H1 (cell line): ENCODE data around the gene TRAPPC3. TPM values are rescaled to one million over a fixed set of nuclear protein-coding genes. Genes with fewer than 3 reads are reported as not detected.

Source experiments
- CTCF ChIA-PET: fragments of 300-600 bp; sonication (Branson Sonifier 250); formaldehyde crosslinking; loops from one replicate; lab custom pipeline; 2021; ENCODE audit not compliant: partially characterized antibody; lab: Charles Lee
- POLR2A ChIA-PET: fragments of 300-600 bp; sonication (Branson Sonifier 250); formaldehyde crosslinking; loops from one replicate; lab custom pipeline; 2021; ENCODE audit warnings: inconsistent platforms; ENCODE audit not compliant: partially characterized antibody; lab: Charles Lee
- DNase-seq, 2 experiments: peaks; one replicate each; pipeline versions ENCODE4 v3.0.0 to v3.0.0-alpha.2; 2010 to 2022; ENCODE audit warnings: low spot score in 2 of 2, low read depth in 1 of 2, mixed read lengths in 1 of 2
- FAIRE-seq: peaks from 2 replicates; lab custom pipeline; 2011; peaks lifted over from hg19 to GRCh38; lab: Jason Lieb, UNC
- H2AFZ ChIP-seq: 2 replicates; pipeline ENCODE4 v1.8.1; 2012; ENCODE audit warnings: low read length, inconsistent platforms
- H2AK5ac ChIP-seq: 2 replicates; pipeline ENCODE4 v1.6.1; 2013; ENCODE audit warnings: low read depth, low read length
- H2BK120ac ChIP-seq: replicated peaks from 2 replicates; pipeline ENCODE3; 2013; ENCODE audit warnings: low read depth, low read length, inconsistent platforms
- H2BK12ac ChIP-seq: 2 replicates; pipeline ENCODE4 v1.6.1; 2013; ENCODE audit warnings: low read depth, low read length
- H2BK15ac ChIP-seq: 2 replicates; pipeline ENCODE4 v1.6.1; 2013; ENCODE audit warnings: low read length
- H2BK20ac ChIP-seq: 2 replicates; pipeline ENCODE4 v1.6.1; 2013; ENCODE audit warnings: low read length
- H2BK5ac ChIP-seq: 2 replicates; pipeline ENCODE4 v1.6.1; 2013; ENCODE audit warnings: low read depth, low read length
- H3K14ac ChIP-seq: 2 replicates; pipeline ENCODE4 v1.6.1; 2013; ENCODE audit warnings: inconsistent platforms; ENCODE audit not compliant: insufficient read length
- H3K18ac ChIP-seq: 2 replicates; pipeline ENCODE4 v1.6.1; 2013; ENCODE audit warnings: low read length; ENCODE audit errors: extremely low read depth
- H3K23ac ChIP-seq: 2 replicates; pipeline ENCODE4 v1.6.1; 2013; ENCODE audit warnings: inconsistent platforms; ENCODE audit not compliant: insufficient read length
- H3K23me2 ChIP-seq: 2 replicates; pipeline ENCODE4 v1.6.1; 2013; ENCODE audit warnings: low read depth, low read length
- H3K27ac ChIP-seq: 2 replicates; pipeline ENCODE4 v1.6.1; 2011; ENCODE audit warnings: low read depth, low read length, inconsistent platforms
- H3K27me3 ChIP-seq, 4 experiments: replicated peaks in 1 of 4; 1 replicate in 1 of 4; 2 replicates in 3 of 4; pipeline versions ENCODE4 v1.6.1 to v1.8.1; 2011 to 2013; ENCODE audit warnings: low read length in 3 of 4, mild to moderate bottlenecking in 3 of 4, inconsistent platforms in 2 of 4, mixed read lengths in 2 of 4, moderate library complexity in 1 of 4; ENCODE audit not compliant: control insufficient read depth in 3 of 4, insufficient read depth in 3 of 4; ENCODE audit errors: extremely low read depth in 1 of 4
- H3K36me3 ChIP-seq, 4 experiments: 2 replicates each; pipeline versions ENCODE4 v1.6.1 to v1.8.1; 2011 to 2013; ENCODE audit warnings: mild to moderate bottlenecking in 4 of 4, low read length in 3 of 4, moderate library complexity in 2 of 4, control low read depth in 1 of 4, inconsistent platforms in 1 of 4; ENCODE audit not compliant: insufficient read depth in 4 of 4, control insufficient read depth in 2 of 4
- H3K4ac ChIP-seq: replicated peaks from 2 replicates; pipeline ENCODE3; 2013; ENCODE audit warnings: low read length, low read depth, mixed read lengths, inconsistent platforms; ENCODE audit not compliant: insufficient read length
- H3K4me1 ChIP-seq, 4 experiments: replicated peaks in 1 of 4; 1 replicate in 1 of 4; 2 replicates in 3 of 4; pipeline versions ENCODE4 v1.6.1 to v1.8.1; 2011 to 2013; ENCODE audit warnings: low read length in 3 of 4, inconsistent platforms in 2 of 4, mixed read lengths in 1 of 4; ENCODE audit not compliant: insufficient read depth in 4 of 4, control insufficient read depth in 3 of 4
- H3K4me2 ChIP-seq, 2 experiments: 2 replicates each; pipeline versions ENCODE4 v1.6.1 to v1.8.1; 2011 to 2013; ENCODE audit warnings: low read depth in 2 of 2, low read length in 2 of 2, control low read depth in 1 of 2, inconsistent platforms in 1 of 2, mild to moderate bottlenecking in 1 of 2; ENCODE audit not compliant: insufficient read depth in 1 of 2
- H3K4me3 ChIP-seq, 4 experiments: fragments of 200-600, 300-600 bp in 1 of 4; sonication (generic), shearing (Covaris generic), sonication (Bioruptor Twin) in 1 of 4; 2 replicates each; pipeline versions ENCODE4 v1.5.1 to v1.8.1; 2011 to 2016; ENCODE audit warnings: low read length in 4 of 4, low read depth in 3 of 4, control low read depth in 2 of 4, inconsistent platforms in 2 of 4, mild to moderate bottlenecking in 2 of 4, mixed read lengths in 1 of 4, moderate library complexity in 1 of 4; ENCODE audit not compliant: insufficient read depth in 2 of 4; ENCODE audit errors: extremely low read depth in 1 of 4
- H3K56ac ChIP-seq: replicated peaks from 2 replicates; pipeline ENCODE3; 2013; ENCODE audit warnings: low read depth, mild to moderate bottlenecking, mixed read lengths, low read length, inconsistent platforms; ENCODE audit not compliant: insufficient read length
- H3K79me1 ChIP-seq: 2 replicates; pipeline ENCODE4 v1.6.1; 2013; ENCODE audit warnings: low read depth, low read length, control low read depth
- H3K79me2 ChIP-seq, 2 experiments: 2 replicates each; pipeline versions ENCODE4 v1.6.1 to v1.8.1; 2012 to 2013; ENCODE audit warnings: low read length in 2 of 2, mild to moderate bottlenecking in 2 of 2, inconsistent platforms in 1 of 2; ENCODE audit not compliant: insufficient read depth in 2 of 2, control insufficient read depth in 1 of 2
- H3K9ac ChIP-seq, 4 experiments: replicated peaks in 1 of 4; 1 replicate in 1 of 4; 2 replicates in 3 of 4; pipeline versions ENCODE4 v1.6.1 to v1.8.1; 2011 to 2013; ENCODE audit warnings: low read depth in 3 of 4, low read length in 3 of 4, control low read depth in 2 of 4, mild to moderate bottlenecking in 2 of 4, moderate library complexity in 2 of 4, inconsistent platforms in 1 of 4; ENCODE audit errors: extremely low read depth in 1 of 4
- H3K9me3 ChIP-seq, 2 experiments: 2 replicates each; pipeline versions ENCODE4 v1.6.1 to v1.8.1; 2012 to 2013; ENCODE audit warnings: mild to moderate bottlenecking in 2 of 2, moderate library complexity in 2 of 2, control low read depth in 1 of 2, inconsistent platforms in 1 of 2, low read depth in 1 of 2, low read length in 1 of 2, mixed read lengths in 1 of 2; ENCODE audit not compliant: insufficient read depth in 2 of 2
- H4K20me1 ChIP-seq, 2 experiments: replicated peaks in 1 of 2; 2 replicates each; pipeline versions ENCODE3 to v1.8.1; 2011 to 2013; ENCODE audit warnings: inconsistent platforms in 2 of 2, low read length in 2 of 2, mild to moderate bottlenecking in 1 of 2; ENCODE audit not compliant: insufficient read depth in 2 of 2, control insufficient read depth in 1 of 2
- H4K5ac ChIP-seq: 2 replicates; pipeline ENCODE4 v1.6.1; 2013; ENCODE audit warnings: low read length, low read depth, mixed read lengths, inconsistent platforms; ENCODE audit not compliant: insufficient read length
- H4K8ac ChIP-seq: 2 replicates; pipeline ENCODE4 v1.8.0; 2013; ENCODE audit warnings: mild to moderate bottlenecking, moderate library complexity, low read length, inconsistent platforms; ENCODE audit not compliant: insufficient read depth; ENCODE audit errors: extremely low read depth
- H4K91ac ChIP-seq: replicated peaks from 2 replicates; pipeline ENCODE3; 2013; ENCODE audit warnings: low read length, mixed read lengths, inconsistent platforms; ENCODE audit not compliant: insufficient read length
- BACH1 ChIP-seq: IDR thresholded peaks from 2 replicates; pipeline ENCODE4 v1.6.1; 2012; ENCODE audit warnings: low read length, improper control_type of control experiment
- CEBPB ChIP-seq: IDR thresholded peaks from 2 replicates; pipeline ENCODE4 v1.6.1; 2012; ENCODE audit warnings: low read depth, low read length
- EZH2 ChIP-seq: fragments of 200-600 bp; sonication (generic); IDR thresholded peaks from 2 replicates; pipeline ENCODE4 v1.7.1; 2012; ENCODE audit warnings: low read depth, mild to moderate bottlenecking, moderate library complexity, low read length, inconsistent platforms; ENCODE audit not compliant: severe bottlenecking
- GTF2F1 ChIP-seq: IDR thresholded peaks from 2 replicates; pipeline ENCODE4 v1.6.1; 2012; ENCODE audit warnings: low read depth, low read length, improper control_type of control experiment, borderline replicate concordance
- RNF2 ChIP-seq: fragments of 200-900, 300-1000 bp; sonication (generic); IDR thresholded peaks from 2 replicates; pipeline ENCODE4 v1.7.1; 2016; ENCODE audit warnings: borderline replicate concordance, low read depth, mild to moderate bottlenecking, antibody characterized with exemption, low read length; ENCODE audit not compliant: poor library complexity, severe bottlenecking; ENCODE audit errors: missing control alignments
- SAP30 ChIP-seq: fragments of 300-600 bp; sonication (generic); IDR thresholded peaks from 2 replicates; pipeline ENCODE4 v1.7.1; 2012; ENCODE audit warnings: low read length, moderate library complexity, mild to moderate bottlenecking, inconsistent platforms; ENCODE audit not compliant: insufficient read depth, insufficient replicate concordance
- SIX5 ChIP-seq: IDR thresholded peaks from 2 replicates; pipeline ENCODE4 v1.6.1; 2011; ENCODE audit warnings: mild to moderate bottlenecking, low read depth, low read length
- SUZ12 ChIP-seq: fragments of 200-600 bp; sonication (generic); IDR thresholded peaks from 2 replicates; pipeline ENCODE4 v1.6.1; 2012; ENCODE audit warnings: mild to moderate bottlenecking, inconsistent platforms, low read length, moderate library complexity, mixed read lengths
- TAF1 ChIP-seq: IDR thresholded peaks from 2 replicates; pipeline ENCODE4 v1.6.1; 2011; ENCODE audit warnings: mild to moderate bottlenecking, low read depth, low read length
- WGBS, 2 experiments: shearing (Covaris generic) in 1 of 2; methylation state at CpG; one replicate each; pipeline versions ENCODE4 v1.1.6 to v1.1.7; 2013 to 2015; ENCODE audit warnings: low lambda C conversion rate in 2 of 2, mixed read lengths in 2 of 2, inconsistent platforms in 1 of 2, low coverage in 1 of 2, missing lambda C conversion rate in 1 of 2; ENCODE audit not compliant: insufficient replicate concordance in 2 of 2, insufficient coverage in 1 of 2, insufficient read length in 1 of 2; ENCODE audit errors: extremely low coverage in 1 of 2, missing lambda C conversion rate in 1 of 2; 5-methylcytosine and 5-hydroxymethylcytosine counted together
- polyA plus RNA-seq, 7 experiments: library from polyadenylated mRNA; depleted of rRNA in 3 of 7; stranded (reverse) in 5 of 7; unstranded in 2 of 7; fragments of >200 nt in 5 of 7; fragments of 200-250 nt in 2 of 7; gene quantifications; 1 replicate in 5 of 7; 2 replicates in 1 of 7; 4 replicates in 1 of 7; pipeline versions ENCODE4 v1.2.1 to v1.2.3, GENCODE V29; 2011 to 2013; ENCODE audit warnings: missing spikeins in 2 of 7, mixed read lengths in 2 of 7
- total RNA-seq: library from RNA; stranded (reverse); fragmentation: NEBNext Ultra II Directional; extraction: Animal tissue kit (Norgen Biotek cat#: 25700); gene quantifications from 2 replicates; pipeline ENCODE4 v1.2.1, GENCODE V29; 2021

Gene TRAPPC3
- total and polyA plus RNA-seq, 2 of the 8 experiments (the other 6 are each of a cell fraction or from before 2014, with no cell fraction given) = 47.8 to 51.0 TPM

DNA sequence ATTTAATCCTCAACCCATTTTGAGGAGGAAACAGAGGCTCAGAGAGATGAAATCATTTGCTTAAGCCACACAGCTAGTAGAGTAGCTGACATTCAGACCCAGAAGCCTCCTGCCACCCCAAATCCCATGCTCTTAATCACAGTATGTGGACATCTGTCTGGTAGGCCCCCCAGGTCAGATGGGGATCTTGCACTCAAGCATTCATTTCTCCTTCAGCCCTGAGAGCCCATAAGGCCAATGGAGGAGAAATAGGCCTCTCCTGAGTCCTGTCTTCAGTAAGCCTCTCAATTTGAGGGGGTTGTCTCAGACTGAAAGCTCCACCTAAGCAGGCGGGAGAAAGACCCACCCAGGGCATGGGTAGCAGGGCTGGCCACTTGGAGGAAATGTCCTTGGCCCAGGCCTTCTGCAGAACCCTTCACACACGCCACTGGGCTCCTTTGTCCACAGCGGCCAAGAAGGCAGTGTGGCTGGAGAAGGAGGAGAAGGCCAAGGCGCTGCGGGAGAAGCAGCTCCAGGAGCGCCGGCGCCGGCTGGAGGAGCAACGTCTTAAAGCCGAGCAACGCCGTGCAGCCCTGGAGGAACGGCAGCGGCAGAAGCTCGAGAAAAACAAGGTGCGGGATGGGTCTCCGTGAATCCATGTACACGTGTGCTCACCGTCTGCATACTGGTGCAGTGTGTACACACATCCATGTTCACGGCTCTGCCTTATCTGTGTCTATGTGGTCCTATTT is 22.9 kb upstream of the TRAPPC3 start:
- H3K27ac ChIP-seq = no peak overlapping the region
- H3K4me3 ChIP-seq = no peak overlapping the region

More for the DNA sequence above, 22.9 kb upstream of the TRAPPC3 start:
- no peak overlapping the region for H2BK120ac ChIP-seq
- no peak overlapping the region for H4K8ac ChIP-seq
- H4K20me1 ChIP-seq = peaks cover 14 to 38% of the 10 kb centered on the region in 2 experiments
- ChIA-PET CTCF (interaction anchor here (0.8 to 17.6 kb wide), 5 partner anchors 11 to 75 kb away, joined by 3 to 233 read pairs (median 82); partner anchors contain the start of genes MAP7D1 and TRAPPC3), POLR2A (interaction anchor here (1.2 to 2.0 kb wide), 3 partner anchors 13 to 17 kb away, joined by 4 to 5 read pairs (median 5); partner anchors contain the start of gene MAP7D1)
- FAIRE-seq (no peak), DNase-seq (no peak)
- no peak overlapping the region for H3K14ac ChIP-seq
- H3K9me3 ChIP-seq = no peaks in the 10 kb centered on the region
- no peak overlapping the region for H3K56ac ChIP-seq
- no peak overlapping the region for H2BK5ac ChIP-seq
- H2BK20ac ChIP-seq = no peak overlapping the region
- H3K36me3 ChIP-seq = peaks cover 11 to 26% (median 18%) of the 10 kb centered on the region in 4 experiments; a peak in 6 of 8 replicates
- no peak overlapping the region for H4K5ac ChIP-seq
- no peaks in the 10 kb centered on the region for H3K27me3 ChIP-seq
- H2AK5ac ChIP-seq = no peak overlapping the region
- no peak overlapping the region for H3K4me2 ChIP-seq
- H3K4ac ChIP-seq = no peak overlapping the region
- H3K23me2 ChIP-seq = peaks cover 3% of the 10 kb centered on the region; the same call in 1 of the 2 replicates
- no peak overlapping the region for H2BK15ac ChIP-seq
- 0 out of 2 replicates have a peak, but pooled peaks cover 4% of the 10 kb centered on the region for H3K79me1 ChIP-seq
- no peak overlapping the region for H3K23ac ChIP-seq
- H3K18ac ChIP-seq = no peak overlapping the region
- TF ChIP-seq SUZ12 = no peak
- no peak for TF ChIP-seq CEBPB
- TF ChIP-seq TAF1 = no peak
- no peak for TF ChIP-seq SAP30
- no peak for TF ChIP-seq SIX5
- no peak for TF ChIP-seq GTF2F1
- no peak for TF ChIP-seq EZH2
- TF ChIP-seq RNF2 = no peak
- TF ChIP-seq BACH1 = no peak
- no peak overlapping the region for H2BK12ac ChIP-seq
- no peak overlapping the region for H2AFZ ChIP-seq
- no peaks in the 10 kb centered on the region for H3K79me2 ChIP-seq
- H4K91ac ChIP-seq = no peak overlapping the region
- H3K9ac ChIP-seq = no peak overlapping the region
- 94% methylated on average over 21 of the region's 21 CpGs; no CpG with 5 or more reads in 1 of the 2 experiments for WGBS, 2 experiments
- H3K4me1 ChIP-seq = peaks cover 0 to 19% (median 17%) of the 10 kb centered on the region in 4 experiments; a peak in 6 of 7 replicates
